ENCODE measurements around the gene ITPKC. TPM values are rescaled to one million over a fixed set of nuclear protein-coding genes. Genes with fewer than 3 reads are reported as not detected.
A peak's percentile ranks its signal among the peaks of the same experiment; 100 is the strongest.

ITPKC gene
- total and polyA plus RNA-seq, 2 of the 13 experiments (the other 11 are each of a cell fraction or from before 2014, with no cell fraction given), result 6.9 to 11.2 TPM

GRCh38 chr19:40714441-40715299, 2.2 kb upstream of the ITPKC start (continued):
- no peak for TF ChIP-seq HOXA5 (CRISPR knock-in tag; IDR thresholded peaks at IDR 0.05)
- no peak; the same call in 1 of the 2 replicates for TF ChIP-seq CHD2 (IDR thresholded peaks at IDR 0.05; ENCODE audit: low read depth, low read length)
- no peak for TF ChIP-seq ZNF691 (CRISPR knock-in tag; IDR thresholded peaks at IDR 0.05; ENCODE audit: borderline replicate concordance, low read depth)
- TF ChIP-seq GATA4 (IDR thresholded peaks at IDR 0.05; ENCODE audit: borderline replicate concordance, low read depth), result no peak
- TF ChIP-seq NAIF1 (CRISPR knock-in tag; IDR thresholded peaks at IDR 0.05; ENCODE audit: borderline replicate concordance), result no peak
- no peak for TF ChIP-seq NCOA2 (CRISPR knock-in tag; IDR thresholded peaks at IDR 0.05)
- TF ChIP-seq TFAP4 (IDR thresholded peaks at IDR 0.05; ENCODE audit: borderline replicate concordance, low read depth), result peak; percentile 52; the same call in 1 of the 2 replicates
- TF ChIP-seq NFATC3 (CRISPR knock-in tag; IDR thresholded peaks at IDR 0.05), result no peak
- no peak for TF ChIP-seq TERF1 (CRISPR knock-in tag; IDR thresholded peaks at IDR 0.05)
- TF ChIP-seq ZNF839 (CRISPR knock-in tag; IDR thresholded peaks at IDR 0.05; ENCODE audit: borderline replicate concordance), result no peak
- TF ChIP-seq PLSCR1 (CRISPR knock-in tag; IDR thresholded peaks at IDR 0.05; ENCODE audit: borderline replicate concordance), result no peak
- TF ChIP-seq, protein P1, sequence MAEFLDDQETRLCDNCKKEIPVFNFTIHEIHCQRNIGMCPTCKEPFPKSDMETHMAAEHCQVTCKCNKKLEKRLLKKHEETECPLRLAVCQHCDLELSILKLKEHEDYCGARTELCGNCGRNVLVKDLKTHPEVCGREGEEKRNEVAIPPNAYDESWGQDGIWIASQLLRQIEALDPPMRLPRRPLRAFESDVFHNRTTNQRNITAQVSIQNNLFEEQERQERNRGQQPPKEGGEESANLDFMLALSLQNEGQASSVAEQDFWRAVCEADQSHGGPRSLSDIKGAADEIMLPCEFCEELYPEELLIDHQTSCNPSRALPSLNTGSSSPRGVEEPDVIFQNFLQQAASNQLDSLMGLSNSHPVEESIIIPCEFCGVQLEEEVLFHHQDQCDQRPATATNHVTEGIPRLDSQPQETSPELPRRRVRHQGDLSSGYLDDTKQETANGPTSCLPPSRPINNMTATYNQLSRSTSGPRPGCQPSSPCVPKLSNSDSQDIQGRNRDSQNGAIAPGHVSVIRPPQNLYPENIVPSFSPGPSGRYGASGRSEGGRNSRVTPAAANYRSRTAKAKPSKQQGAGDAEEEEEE (CRISPR knock-in tag; IDR thresholded peaks at IDR 0.05; ENCODE audit: borderline replicate concordance), result no peak
- TF ChIP-seq CCDC6 (CRISPR knock-in tag; IDR thresholded peaks at IDR 0.05), result no peak
- TF ChIP-seq YY1 (IDR thresholded peaks at IDR 0.05; ENCODE audit: insufficient read depth, insufficient replicate concordance, low read depth, low read length), result peak; percentile 19
- no peak for TF ChIP-seq ZNF160 (CRISPR knock-in tag; IDR thresholded peaks at IDR 0.05)
- TF ChIP-seq ZSCAN20 (CRISPR knock-in tag; IDR thresholded peaks at IDR 0.05; ENCODE audit: borderline replicate concordance), result no peak
- no peak for TF ChIP-seq AHR (CRISPR knock-in tag; IDR thresholded peaks at IDR 0.05)
- TF ChIP-seq ZNF205 (CRISPR knock-in tag; IDR thresholded peaks at IDR 0.05), result no peak
- TF ChIP-seq, protein P2, sequence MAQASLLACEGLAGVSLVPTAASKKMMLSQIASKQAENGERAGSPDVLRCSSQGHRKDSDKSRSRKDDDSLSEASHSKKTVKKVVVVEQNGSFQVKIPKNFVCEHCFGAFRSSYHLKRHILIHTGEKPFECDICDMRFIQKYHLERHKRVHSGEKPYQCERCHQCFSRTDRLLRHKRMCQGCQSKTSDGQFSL (CRISPR knock-in tag; IDR thresholded peaks at IDR 0.05), result no peak
- TF ChIP-seq ZNF33B (CRISPR knock-in tag; IDR thresholded peaks at IDR 0.05), result no peak
- no peak; the same call in 1 of the 2 replicates for TF ChIP-seq POLR2G (IDR thresholded peaks at IDR 0.05; ENCODE audit: low read depth, low read length)

Data from HepG2 (cell line).